Embryonic facial prominence (tissue), 1 donor: ENCODE results near the gene ADSS1.

Experiments used
- DNase-seq: peaks from one replicate; pipeline ENCODE4 v3.0.0-alpha.2; 2016; ENCODE audit errors: extremely low spot score

The ADSS1 gene

DNA sequence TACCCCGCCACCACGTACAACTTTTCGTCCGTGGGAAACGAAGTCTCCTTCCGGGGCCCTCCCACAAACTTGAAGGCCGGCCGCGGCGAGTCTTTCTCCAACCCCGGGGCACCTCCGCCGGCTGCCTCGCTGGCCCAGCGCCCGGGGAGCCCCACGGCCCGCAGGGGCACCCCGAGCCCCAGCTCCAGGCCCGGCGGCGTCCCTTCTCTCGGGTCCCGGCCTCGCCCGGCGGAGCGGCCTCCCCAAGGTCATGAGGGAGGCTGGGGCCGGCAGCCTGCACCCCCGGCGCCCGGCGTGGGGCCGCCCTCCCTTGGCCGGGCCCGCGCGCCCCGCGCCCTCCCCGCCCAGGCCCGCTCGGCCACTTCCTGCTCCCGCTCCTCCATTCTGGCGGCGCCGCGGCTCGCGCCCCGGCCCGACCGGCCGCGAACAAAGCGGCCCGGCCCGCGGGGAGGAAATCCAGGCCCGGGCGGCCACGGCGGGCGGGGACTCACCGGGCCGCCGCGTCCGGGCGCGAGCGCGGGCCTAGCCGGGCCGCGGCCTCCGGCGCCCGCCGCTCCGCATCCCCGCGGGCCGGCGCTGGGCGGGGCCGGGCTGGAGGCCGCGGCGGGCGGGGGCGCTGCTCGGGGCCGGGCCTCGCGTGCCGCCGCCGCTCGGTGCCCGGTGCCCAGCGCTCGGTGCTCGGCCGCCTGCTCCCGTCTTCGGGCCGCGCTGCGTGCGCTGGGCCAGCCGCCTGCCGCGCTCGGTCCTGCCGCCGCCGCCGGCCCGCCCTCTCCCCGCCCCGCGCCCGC is 71.2 kb downstream of the ADSS1 start, which contains the start of gene AKT1:
Gene AKT1 (minus strand): TSS at position 756 of the 788 bp plus-strand sequence. CDS start 3,105 bp downstream, outside the sequence.
- DNase-seq, result no peak

DNA sequence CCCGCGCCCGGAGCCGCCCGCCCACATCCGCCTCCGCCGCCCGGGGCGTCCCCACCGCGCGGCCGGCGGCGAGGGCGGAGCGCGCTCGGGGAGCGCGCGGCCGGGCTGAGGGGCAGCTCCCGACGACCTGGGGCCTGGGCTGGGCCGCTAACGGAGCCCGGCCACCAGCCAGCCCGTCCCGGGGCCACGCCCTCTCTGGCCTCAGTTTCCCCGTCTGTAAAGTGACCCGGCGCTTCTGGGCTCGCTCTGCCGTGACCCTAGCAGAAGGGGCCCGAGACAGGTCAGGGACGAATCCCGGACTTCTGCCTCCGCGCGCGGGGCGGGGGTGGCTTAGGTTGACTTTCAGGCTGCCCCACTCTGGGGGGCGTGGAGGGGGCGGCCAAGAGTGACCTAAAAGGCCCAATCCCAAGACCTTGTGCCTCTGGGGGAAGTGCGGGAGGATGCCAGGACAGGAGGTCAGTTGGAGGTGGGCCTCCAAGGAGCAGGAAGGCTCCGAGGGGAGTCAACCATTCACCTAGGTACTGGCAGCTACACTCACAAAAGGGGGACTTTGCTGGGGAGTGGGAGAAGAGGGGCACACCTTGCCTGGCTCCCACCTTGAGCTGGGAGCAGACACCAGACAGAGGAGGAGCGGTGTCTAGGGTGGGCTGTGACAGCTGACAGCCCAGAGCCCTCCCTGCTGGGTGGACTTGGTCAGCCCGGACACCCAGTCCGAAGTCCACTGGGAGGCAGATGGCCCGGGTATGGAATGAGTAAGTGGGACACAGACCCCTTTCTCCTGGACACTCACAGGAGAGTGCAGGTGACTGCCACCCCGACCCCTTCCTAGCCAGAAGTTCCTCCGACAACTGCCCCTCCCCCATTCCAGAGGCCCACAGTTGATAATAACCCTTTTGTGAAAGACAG is 72.0 kb downstream of the ADSS1 start:
- DNase-seq, result no peak

DNA sequence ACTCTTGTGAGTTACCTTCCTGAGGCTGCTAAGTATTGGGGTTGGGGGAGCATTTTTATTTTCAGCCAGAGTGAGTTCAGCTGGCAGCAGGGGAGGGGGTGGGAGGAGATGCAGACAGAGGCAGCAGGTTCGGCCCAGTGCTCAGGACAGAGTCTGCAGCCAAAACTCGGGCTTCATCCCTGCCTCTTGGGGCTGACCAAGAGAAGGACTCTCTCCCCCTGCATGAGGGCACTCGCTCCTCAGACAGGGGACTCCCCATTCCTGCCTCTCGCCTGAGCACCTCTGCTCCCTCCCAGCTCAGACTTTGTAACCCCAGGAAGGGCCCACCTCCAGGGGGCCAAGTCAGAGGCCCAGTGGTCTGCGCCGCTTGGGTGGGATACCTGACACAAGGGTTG is 72.7 kb downstream of the ADSS1 start:
- DNase-seq, result no peak
